ENCODE data around the gene KLHL29.

DNA sequence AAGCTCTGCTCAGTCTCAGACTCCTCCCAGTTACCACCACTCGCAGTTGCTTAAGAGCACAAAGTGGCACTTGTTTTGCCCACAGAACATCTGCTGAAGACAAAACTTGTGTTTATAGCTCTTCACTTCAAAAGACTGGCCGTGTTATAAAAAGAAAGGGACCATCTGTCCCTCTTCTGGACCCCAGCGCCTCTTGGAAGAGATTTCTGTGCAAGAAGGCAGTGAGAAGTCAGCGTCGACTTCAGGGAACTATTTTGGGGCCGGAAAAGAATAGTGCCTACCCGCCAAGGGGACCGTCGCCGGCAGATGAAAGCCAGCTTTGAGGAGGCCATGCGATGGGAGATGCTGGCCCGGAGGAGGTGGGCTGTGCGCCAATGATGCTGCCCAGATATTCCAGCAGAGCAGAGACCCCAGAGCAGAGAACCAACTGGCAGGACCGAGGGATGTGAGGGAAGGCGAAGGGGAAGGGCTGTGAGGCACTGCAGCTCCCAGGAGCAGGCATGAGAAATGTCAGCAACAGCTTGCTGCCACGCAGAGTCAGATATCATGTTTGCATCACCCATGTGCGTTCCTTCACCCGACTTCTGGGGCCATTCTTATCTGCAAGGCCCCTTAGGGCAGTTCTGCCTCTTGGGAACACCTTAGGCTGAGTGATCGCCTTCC, 271.1 kb downstream of the KLHL29 start:
- no peak for TF ChIP-seq CREB1 (IDR thresholded peaks at IDR 0.05; ENCODE audit: low read depth)
- TF ChIP-seq MAX (IDR thresholded peaks at IDR 0.05): no peak
- no peak for TF ChIP-seq TAF1 (IDR thresholded peaks at IDR 0.05; ENCODE audit: low read depth)
- no peak for TF ChIP-seq EGR1 (IDR thresholded peaks at IDR 0.05)
- TF ChIP-seq CEBPB (IDR thresholded peaks at IDR 0.05): no peak
- no peak for TF ChIP-seq EP300 (IDR thresholded peaks at IDR 0.05; ENCODE audit: borderline replicate concordance)
- TF ChIP-seq, protein P1, sequence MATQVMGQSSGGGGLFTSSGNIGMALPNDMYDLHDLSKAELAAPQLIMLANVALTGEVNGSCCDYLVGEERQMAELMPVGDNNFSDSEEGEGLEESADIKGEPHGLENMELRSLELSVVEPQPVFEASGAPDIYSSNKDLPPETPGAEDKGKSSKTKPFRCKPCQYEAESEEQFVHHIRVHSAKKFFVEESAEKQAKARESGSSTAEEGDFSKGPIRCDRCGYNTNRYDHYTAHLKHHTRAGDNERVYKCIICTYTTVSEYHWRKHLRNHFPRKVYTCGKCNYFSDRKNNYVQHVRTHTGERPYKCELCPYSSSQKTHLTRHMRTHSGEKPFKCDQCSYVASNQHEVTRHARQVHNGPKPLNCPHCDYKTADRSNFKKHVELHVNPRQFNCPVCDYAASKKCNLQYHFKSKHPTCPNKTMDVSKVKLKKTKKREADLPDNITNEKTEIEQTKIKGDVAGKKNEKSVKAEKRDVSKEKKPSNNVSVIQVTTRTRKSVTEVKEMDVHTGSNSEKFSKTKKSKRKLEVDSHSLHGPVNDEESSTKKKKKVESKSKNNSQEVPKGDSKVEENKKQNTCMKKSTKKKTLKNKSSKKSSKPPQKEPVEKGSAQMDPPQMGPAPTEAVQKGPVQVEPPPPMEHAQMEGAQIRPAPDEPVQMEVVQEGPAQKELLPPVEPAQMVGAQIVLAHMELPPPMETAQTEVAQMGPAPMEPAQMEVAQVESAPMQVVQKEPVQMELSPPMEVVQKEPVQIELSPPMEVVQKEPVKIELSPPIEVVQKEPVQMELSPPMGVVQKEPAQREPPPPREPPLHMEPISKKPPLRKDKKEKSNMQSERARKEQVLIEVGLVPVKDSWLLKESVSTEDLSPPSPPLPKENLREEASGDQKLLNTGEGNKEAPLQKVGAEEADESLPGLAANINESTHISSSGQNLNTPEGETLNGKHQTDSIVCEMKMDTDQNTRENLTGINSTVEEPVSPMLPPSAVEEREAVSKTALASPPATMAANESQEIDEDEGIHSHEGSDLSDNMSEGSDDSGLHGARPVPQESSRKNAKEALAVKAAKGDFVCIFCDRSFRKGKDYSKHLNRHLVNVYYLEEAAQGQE (IDR thresholded peaks at IDR 0.05; ENCODE audit: low read depth): no peak

All from Ishikawa (cell line).